Measurements from ENCODE around the gene MRPS21.

GRCh38 chr1:150281758-150282557 is 11.7 kb upstream of the MRPS21 start, which contains the start of gene CIART:
- no peak for TF ChIP-seq POLR2A (IDR thresholded peaks at IDR 0.05; ENCODE audit: low read length)
- no peak for TF ChIP-seq GATA1 (IDR thresholded peaks at IDR 0.05; ENCODE audit: low read depth, low read length)

Data from erythroblast (primary cell).